Activated CD4-positive, alpha-beta T cell treated with anti-CD3 and anti-CD28 coated beads, Interleukin-2, amount 10 ng/mL, durations not matched to agents 24 days and 14 days (primary cell): ENCODE data around the gene TSSK6. TPM values are rescaled to one million over a fixed set of nuclear protein-coding genes. Genes with fewer than 3 reads are reported as not detected.

Source experiments
- DNase-seq: peaks from one replicate; pipeline ENCODE4 v3.0.0; 2022
- H3K27ac Mint-ChIP-seq: one replicate; pipeline ENCODE4 v1.8.0; 2022; ENCODE audit warnings: mild to moderate bottlenecking, mixed read lengths
- H3K27me3 Mint-ChIP-seq: one replicate; pipeline ENCODE4 v1.8.0; 2022; ENCODE audit warnings: mixed read lengths
- H3K36me3 Mint-ChIP-seq: one replicate; pipeline ENCODE4 v1.8.0; 2022; ENCODE audit warnings: low read depth, mild to moderate bottlenecking, mixed read lengths
- H3K4me1 Mint-ChIP-seq: one replicate; pipeline ENCODE4 v1.8.0; 2021; ENCODE audit warnings: mixed read lengths
- H3K4me3 Mint-ChIP-seq: one replicate; pipeline ENCODE4 v1.8.0; 2022; ENCODE audit warnings: mild to moderate bottlenecking, moderate library complexity, mixed read lengths
- H3K9me3 Mint-ChIP-seq: one replicate; pipeline ENCODE4 v1.8.0; 2021; ENCODE audit warnings: mixed read lengths
- intact Hi-C: fragments of 100-400 bp; cut with micrococcal nuclease; formaldehyde crosslinking; loops from one replicate; pipeline ENCODE4 v1.15.1; 2023
- total RNA-seq: library from RNA; stranded (reverse); gene quantifications from 2 replicates; pipeline ENCODE4 v1.2.3, GENCODE V29; 2022

The TSSK6 gene
- total RNA-seq: 3.3 and 4.4 TPM in 2 replicates

DNA sequence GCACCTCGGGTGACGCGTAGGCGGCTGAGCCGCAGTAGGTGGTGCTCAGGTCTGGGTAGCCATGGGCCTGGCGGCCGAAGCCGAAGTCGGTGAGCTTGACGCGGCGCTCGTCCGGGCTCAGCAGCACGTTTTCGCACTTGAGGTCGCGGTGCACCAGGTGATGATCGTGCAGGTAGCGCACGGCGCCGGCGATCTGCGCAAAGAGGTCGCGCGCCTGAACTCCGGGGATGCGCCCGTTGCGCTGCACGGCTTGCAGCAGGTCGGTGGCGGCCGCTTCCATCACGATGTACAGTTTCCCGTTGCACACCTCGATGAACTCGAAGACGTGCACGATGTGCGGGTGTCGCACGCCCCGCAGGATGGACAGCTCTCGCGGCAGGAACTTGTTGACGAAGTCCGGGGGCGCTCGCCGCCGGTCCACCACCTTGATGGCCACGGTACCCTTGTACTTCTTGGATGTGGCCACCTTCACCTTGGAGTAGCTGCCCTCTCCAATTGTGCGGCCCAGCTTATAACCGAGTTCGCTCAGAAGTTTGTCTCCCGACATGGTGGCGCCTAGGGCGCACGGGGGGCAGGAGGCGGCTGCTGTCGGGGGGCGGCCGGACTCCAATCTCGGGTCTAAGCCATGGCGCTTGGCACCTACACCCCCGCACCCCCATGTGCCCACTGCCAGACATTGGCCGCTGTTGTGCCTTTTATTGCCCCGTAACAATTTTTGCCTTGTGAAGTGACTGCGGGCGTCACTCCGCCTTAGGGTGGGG, at the start of gene TSSK6:
Gene TSSK6, minus strand, starts transcription at position 668 of the 761 bp plus-strand sequence. Its CDS starts 121 bp downstream, at position 547.
- no peak for DNase-seq
- H3K9me3 Mint-ChIP-seq: no peaks in the 10 kb centered on the region
- peak within 1 kb of the TSS; percentile 96 for H3K4me3 Mint-ChIP-seq
- H3K27ac Mint-ChIP-seq: peak within 1 kb of the TSS; percentile 95
- peaks cover 23% of the 10 kb centered on the region for H3K36me3 Mint-ChIP-seq
- H3K27me3 Mint-ChIP-seq: no peaks in the 10 kb centered on the region
- intact Hi-C loops: no loop called here
- H3K4me1 Mint-ChIP-seq: peaks cover 6% of the 10 kb centered on the region

GRCh38 chr19:19563348-19563848, 48.0 kb upstream of the TSSK6 start:
- Mint-ChIP-seq H3K27ac (no peak overlapping the region), H3K4me3 (no peak overlapping the region), H3K27me3 (no peaks in the 10 kb centered on the region), H3K36me3 (peaks cover 55% of the 10 kb centered on the region), H3K4me1 (peaks cover 20% of the 10 kb centered on the region), H3K9me3 (no peaks in the 10 kb centered on the region)
- no peak for DNase-seq
- intact Hi-C loops: no loop called here

GRCh38 chr19:19562665-19563347, 47.5 kb upstream of the TSSK6 start:
- intact Hi-C loops: no loop called here
- peak; percentile 73 for DNase-seq
- peaks cover 54% of the 10 kb centered on the region for H3K36me3 Mint-ChIP-seq
- no peak overlapping the region for H3K4me3 Mint-ChIP-seq
- H3K27me3 Mint-ChIP-seq: no peaks in the 10 kb centered on the region
- peaks cover 20% of the 10 kb centered on the region for H3K4me1 Mint-ChIP-seq
- H3K27ac Mint-ChIP-seq: no peak overlapping the region
- no peaks in the 10 kb centered on the region for H3K9me3 Mint-ChIP-seq

GRCh38 chr19:19561946-19562664, 46.8 kb upstream of the TSSK6 start:
- intact Hi-C loops: no loop called here
- no peak for DNase-seq
- no peak overlapping the region for H3K27ac Mint-ChIP-seq
- no peaks in the 10 kb centered on the region for H3K27me3 Mint-ChIP-seq
- H3K36me3 Mint-ChIP-seq: peaks cover 50% of the 10 kb centered on the region
- no peaks in the 10 kb centered on the region for H3K9me3 Mint-ChIP-seq
- H3K4me1 Mint-ChIP-seq: peaks cover 20% of the 10 kb centered on the region
- H3K4me3 Mint-ChIP-seq: no peak overlapping the region

DNA sequence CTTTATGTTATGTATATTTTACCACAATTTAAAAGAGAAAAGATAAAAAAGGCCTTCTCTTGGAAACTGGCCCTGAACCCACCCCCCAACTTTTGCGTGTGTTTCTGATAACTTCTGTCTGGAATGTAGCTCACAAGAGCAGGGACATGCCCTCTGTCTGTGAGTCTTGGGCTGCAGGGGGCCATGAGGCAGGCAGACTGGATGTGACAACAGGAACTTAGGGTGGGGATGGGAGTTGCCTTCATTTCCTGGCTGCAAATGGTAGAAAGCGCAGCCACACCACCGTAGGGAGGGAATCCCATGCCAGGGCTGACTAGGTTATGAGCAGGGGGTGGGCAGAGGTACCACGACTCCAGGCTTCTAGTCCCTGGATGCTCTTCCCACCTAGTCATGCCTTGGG, 44.6 kb upstream of the TSSK6 start:
- peaks cover 38% of the 10 kb centered on the region for H3K36me3 Mint-ChIP-seq

DNA sequence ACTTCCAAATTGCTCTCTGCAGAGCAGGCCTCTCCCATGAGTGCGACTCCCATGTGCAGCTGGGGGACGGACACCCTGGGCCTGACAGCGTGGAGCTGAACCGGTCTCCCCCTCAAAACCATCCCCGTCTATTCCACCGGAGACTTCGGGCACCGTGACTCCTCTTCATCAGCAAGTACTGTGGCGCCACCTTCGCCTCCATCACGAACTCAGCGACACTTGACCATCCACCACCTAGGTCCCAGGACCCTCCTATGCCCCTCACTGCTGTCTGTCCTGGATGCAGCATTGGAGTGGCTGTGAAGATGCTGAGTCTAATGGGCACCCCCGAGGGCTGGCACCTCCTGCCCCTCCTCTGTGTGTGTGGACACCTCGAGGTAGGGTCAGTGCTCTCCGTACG, 43.3 kb upstream of the TSSK6 start:
- Mint-ChIP-seq H3K36me3 (peaks cover 26% of the 10 kb centered on the region), H3K27ac (no peak overlapping the region), H3K9me3 (no peaks in the 10 kb centered on the region), H3K4me1 (peaks cover 19% of the 10 kb centered on the region), H3K4me3 (no peak overlapping the region), H3K27me3 (no peaks in the 10 kb centered on the region)
- DNase-seq: no peak
- intact Hi-C loops: no loop called here

More for the DNA sequence above, 44.6 kb upstream of the TSSK6 start:
- Mint-ChIP-seq H3K27me3 (no peaks in the 10 kb centered on the region), H3K27ac (no peak overlapping the region), H3K4me3 (no peak overlapping the region), H3K9me3 (no peaks in the 10 kb centered on the region), H3K4me1 (peaks cover 17% of the 10 kb centered on the region)
- intact Hi-C loops: no loop called here
- DNase-seq: no peak

DNA sequence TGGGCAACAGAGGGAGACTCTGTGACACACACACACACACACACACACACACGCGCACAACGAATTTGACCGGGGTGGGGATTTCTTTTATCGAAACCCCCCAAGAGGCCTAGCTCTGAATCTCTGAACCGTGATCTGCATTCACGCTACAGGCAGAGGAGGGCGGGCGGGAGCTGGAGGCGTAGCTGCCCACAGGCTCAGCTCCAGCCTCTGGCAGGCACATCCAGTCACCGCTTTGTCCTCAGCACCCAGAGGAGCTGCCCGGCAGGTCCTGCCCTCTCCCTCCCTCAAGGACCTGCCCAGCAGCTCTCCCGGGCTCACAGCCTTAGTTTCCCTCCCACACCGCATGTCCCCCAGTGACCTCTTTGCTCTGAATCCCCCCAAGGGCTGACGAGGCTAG, 42.7 kb upstream of the TSSK6 start:
- no peaks in the 10 kb centered on the region for H3K27me3 Mint-ChIP-seq
- H3K9me3 Mint-ChIP-seq: no peaks in the 10 kb centered on the region
- H3K4me3 Mint-ChIP-seq: no peak overlapping the region
- no peak for DNase-seq
- intact Hi-C loops: no loop called here
- H3K27ac Mint-ChIP-seq: no peak overlapping the region
- H3K36me3 Mint-ChIP-seq: peaks cover 25% of the 10 kb centered on the region
- H3K4me1 Mint-ChIP-seq: peaks cover 18% of the 10 kb centered on the region

GRCh38 chr19:19554074-19555023, 39.0 kb upstream of the TSSK6 start:
- Mint-ChIP-seq H3K27ac (no peak overlapping the region), H3K9me3 (no peaks in the 10 kb centered on the region), H3K27me3 (no peaks in the 10 kb centered on the region), H3K4me3 (no peak overlapping the region), H3K36me3 (peaks cover 4% of the 10 kb centered on the region), H3K4me1 (peaks cover 5% of the 10 kb centered on the region)
- peak; percentile 87 for DNase-seq
- intact Hi-C loops: loop anchor here (1.0 to 5.0 kb wide), 2 partner anchors 22 to 38 kb away; no protein-coding TSS in a partner anchor

DNA sequence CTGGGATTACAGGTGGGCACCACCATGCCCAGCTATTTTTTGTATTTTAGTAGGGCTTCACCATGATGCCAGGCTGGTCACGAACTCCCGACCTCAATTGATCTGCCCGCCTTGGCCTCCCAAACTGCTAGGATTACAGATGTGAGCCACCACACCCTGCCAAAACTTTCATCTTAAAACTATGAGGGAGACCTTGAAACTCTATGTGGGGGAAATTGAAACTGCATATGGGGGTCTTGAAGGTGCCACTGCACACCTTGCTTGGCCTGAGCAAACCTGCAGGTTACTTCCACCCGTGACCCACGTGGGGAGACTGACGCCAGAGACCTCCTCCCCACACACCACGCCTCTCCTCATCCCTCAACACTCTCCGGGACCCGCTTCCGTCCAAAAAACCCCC, 38.3 kb upstream of the TSSK6 start:
- peaks cover 2% of the 10 kb centered on the region for H3K4me1 Mint-ChIP-seq
- no peak overlapping the region for H3K27ac Mint-ChIP-seq
- H3K36me3 Mint-ChIP-seq: no peaks in the 10 kb centered on the region
- H3K27me3 Mint-ChIP-seq: peaks cover 3% of the 10 kb centered on the region
- no peak for DNase-seq
- intact Hi-C loops: loop anchor here (1.0 to 5.0 kb wide), 2 partner anchors 21 to 39 kb away; no protein-coding TSS in a partner anchor
- no peaks in the 10 kb centered on the region for H3K9me3 Mint-ChIP-seq
- no peak overlapping the region for H3K4me3 Mint-ChIP-seq

DNA sequence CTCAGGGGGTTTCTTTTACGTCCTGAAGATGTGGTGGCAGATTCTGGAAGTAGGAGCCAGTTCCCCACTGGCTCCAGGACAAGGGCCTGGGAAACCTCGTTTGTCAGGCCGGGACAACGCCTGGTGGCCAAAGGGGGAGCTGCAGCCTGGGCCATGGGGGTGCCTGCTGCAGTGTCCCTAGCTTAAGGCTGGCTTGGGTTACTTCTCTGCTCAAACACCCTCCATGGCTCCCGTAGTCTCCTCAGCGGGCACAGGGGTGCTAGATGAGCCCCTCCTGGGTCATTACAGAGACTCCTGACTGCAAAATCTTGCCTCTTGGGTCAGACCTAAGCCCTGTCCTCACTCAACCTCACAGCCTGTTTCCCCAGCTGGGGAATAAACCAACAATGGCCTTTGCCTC, 37.5 kb upstream of the TSSK6 start:
- no peaks in the 10 kb centered on the region for H3K36me3 Mint-ChIP-seq
- H3K4me3 Mint-ChIP-seq: no peak overlapping the region
- peaks cover 3% of the 10 kb centered on the region for H3K27me3 Mint-ChIP-seq
- intact Hi-C loops: loop anchor here (5.0 kb wide), 1 partner anchor 40 kb away; no protein-coding TSS in a partner anchor
- peaks cover 2% of the 10 kb centered on the region for H3K4me1 Mint-ChIP-seq
- peak; percentile 73 for DNase-seq
- no peaks in the 10 kb centered on the region for H3K9me3 Mint-ChIP-seq
- no peak overlapping the region for H3K27ac Mint-ChIP-seq

DNA sequence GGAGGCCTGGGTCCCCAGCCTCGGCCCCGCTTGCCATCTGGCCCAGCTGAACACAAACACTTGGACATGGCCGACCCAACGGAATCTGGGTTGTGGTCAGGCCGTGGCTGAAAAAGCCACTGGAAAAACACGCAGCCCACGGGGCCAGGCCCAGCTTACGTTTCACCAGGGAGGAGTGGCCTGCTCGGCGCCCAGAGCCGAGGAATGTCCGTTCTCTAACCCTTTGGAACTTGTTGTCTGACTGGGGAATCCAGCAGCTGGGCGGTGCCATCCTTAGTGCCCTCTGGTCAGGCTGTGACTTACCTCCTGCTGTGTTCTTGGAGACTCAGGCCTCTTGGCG, 36.5 kb upstream of the TSSK6 start:
- intact Hi-C loops: loop anchor here (5.0 kb wide), 1 partner anchor 40 kb away; no protein-coding TSS in a partner anchor
- no peak for DNase-seq
- H3K4me1 Mint-ChIP-seq: peaks cover 2% of the 10 kb centered on the region
- no peaks in the 10 kb centered on the region for H3K9me3 Mint-ChIP-seq
- H3K4me3 Mint-ChIP-seq: no peak overlapping the region
- no peak overlapping the region for H3K27ac Mint-ChIP-seq
- no peaks in the 10 kb centered on the region for H3K36me3 Mint-ChIP-seq
- peaks cover 3% of the 10 kb centered on the region for H3K27me3 Mint-ChIP-seq

DNA sequence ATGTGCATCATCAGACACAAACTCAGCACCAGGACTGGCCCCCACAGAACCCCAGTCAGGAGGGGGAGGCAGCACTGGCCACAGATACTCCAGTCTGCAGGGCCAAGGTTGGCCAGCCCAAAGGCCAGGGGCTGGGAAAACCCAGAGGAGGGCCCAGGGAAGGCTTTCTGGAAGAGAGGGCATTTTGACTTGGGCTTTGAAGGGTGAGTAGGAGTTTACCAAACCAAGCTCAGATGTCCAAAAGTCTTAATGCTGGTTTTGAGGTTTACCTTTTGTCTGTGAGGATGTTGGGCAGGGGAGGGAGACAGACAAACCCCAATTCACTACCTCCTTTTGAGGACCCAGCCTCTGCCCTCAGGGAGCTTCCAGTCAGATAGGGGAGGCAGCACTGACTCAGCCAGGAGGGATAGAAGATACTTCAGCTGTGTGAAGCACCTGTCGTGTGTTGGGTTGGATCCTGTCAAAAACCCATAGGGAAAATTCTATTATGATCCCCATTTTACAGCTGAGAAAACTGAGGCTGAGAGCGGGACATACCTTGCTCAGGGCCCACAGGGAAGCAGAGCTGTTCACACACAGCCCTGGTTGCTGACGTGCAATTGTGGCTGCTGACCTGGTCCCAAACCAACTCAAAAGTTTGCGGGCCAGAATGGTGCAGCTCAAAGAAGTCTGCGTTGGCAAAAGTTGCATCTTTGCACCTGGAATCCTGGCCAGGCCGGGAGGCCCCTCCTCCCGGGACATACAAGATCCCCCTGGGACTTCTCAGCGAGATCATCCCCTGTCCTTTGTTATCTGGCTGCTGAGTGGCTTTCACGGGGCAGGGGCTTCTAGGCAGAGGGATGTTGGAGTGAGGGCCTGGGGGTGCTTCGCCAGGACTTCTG, 35.9 kb upstream of the TSSK6 start:
- no peaks in the 10 kb centered on the region for H3K36me3 Mint-ChIP-seq
- peaks cover 2% of the 10 kb centered on the region for H3K4me1 Mint-ChIP-seq
- no peak overlapping the region for H3K27ac Mint-ChIP-seq
- H3K27me3 Mint-ChIP-seq: peaks cover 3% of the 10 kb centered on the region
- no peak for DNase-seq
- H3K4me3 Mint-ChIP-seq: no peak overlapping the region
- no peaks in the 10 kb centered on the region for H3K9me3 Mint-ChIP-seq
- intact Hi-C loops: loop anchor here (5.0 kb wide), 1 partner anchor 41 kb away; no protein-coding TSS in a partner anchor
